Superior temporal gyrus (tissue), 1 donor: ENCODE data around the gene FHIT.

ENCODE experiments used
- DNase-seq: peaks from one replicate; pipeline ENCODE4 v3.0.0-alpha.2; 2016; ENCODE audit errors: extremely low spot score

The FHIT gene

GRCh38 chr3:60000311-60001105 is 1250.7 kb downstream of the FHIT start:
- DNase-seq: no peak

DNA sequence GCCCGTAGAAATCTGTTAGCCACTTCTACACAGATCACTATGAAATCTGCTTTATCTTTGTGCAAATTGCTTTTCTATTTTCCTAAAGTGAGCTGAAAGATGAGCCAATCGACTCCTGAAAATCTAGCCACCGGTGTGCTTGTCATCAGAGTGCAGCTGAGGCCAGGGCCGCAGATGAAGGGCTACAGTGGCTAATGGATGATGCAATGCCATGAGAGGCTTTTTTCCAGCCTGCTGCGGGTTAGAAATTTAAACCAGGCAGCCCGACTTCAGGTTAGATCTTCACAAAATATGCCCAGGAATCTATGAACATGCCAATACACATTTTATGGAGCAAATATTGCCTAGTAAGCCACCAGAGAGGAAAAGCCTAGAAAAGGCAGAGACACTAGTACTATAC is 1253.2 kb downstream of the FHIT start:
- DNase-seq: no peak

DNA sequence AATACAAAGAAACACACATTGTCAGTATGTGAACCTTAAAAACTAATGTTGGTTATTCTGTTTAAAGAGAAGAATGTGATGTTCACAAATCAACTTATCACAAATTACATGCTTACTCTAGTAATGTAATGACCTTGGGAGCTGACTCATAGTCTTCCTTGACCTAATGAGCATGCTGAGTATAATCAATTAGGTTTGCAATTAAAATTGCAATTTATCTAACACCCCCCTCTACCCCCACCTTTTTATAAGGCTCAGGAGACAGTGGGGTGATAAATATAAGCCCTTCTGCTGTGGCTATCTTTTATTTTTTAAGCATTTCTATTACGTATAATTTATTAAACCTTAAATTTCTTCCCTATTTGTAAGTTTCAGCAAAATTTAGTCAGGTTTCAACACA is 1253.7 kb downstream of the FHIT start:
- no peak for DNase-seq

GRCh38 chr3:59996056-59996455 is 1255.2 kb downstream of the FHIT start:
- DNase-seq: no peak

- DNase-seq: no peak
Observed at GRCh38 chr3:59995563-59995962, 1255.7 kb downstream of the FHIT start.

DNA sequence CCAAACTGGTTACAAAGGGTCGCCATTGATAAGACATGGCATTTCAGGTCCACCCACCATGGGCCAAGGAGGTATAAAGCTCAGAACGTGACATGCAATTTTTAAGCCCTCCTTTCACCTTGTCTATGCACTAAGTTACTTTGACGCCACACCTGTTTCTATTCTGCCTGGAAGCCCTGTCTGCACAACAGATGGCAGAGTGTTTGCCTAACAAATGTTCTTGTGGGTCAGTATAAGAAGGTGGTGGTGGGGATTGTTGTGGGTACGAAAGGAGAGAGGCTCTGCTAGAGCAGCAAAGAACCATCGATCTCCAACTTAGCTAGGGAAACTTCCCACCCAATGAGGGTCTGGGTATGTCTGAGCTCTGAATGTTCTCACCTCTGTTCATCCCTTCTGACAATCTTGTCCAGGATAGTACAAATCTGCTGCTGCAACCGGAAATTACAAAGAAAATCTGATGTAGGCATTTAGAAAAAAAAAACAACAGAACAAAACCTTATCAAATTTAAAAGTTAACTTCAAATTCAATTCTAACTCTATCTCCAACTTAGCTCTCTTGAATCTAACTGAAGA is 1256.4 kb downstream of the FHIT start:
- DNase-seq: no peak

DNA sequence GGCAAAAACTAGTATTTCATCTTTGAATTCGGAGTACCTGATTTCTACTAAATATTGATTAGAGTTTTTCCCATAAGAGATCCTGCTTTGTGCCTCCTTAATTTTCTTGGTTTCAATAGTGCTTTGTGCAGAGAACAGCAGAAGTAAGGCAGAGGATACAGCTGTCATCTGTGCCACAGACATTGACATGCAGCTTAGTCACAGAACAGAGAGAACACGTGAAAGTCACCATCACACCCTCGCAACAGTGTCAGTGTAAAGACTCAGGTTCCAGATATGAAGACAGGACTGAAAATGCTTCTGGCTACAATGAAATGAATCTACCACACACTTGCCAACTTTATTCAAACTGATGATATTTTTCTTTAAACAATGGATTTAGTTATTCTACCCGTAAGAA is 1258.7 kb downstream of the FHIT start:
- DNase-seq: no peak

- DNase-seq: no peak
Observed at GRCh38 chr3:59990915-59991314, 1260.3 kb downstream of the FHIT start.

- DNase-seq: no peak
Observed at GRCh38 chr3:59982510-59982909, 1268.7 kb downstream of the FHIT start.

DNA sequence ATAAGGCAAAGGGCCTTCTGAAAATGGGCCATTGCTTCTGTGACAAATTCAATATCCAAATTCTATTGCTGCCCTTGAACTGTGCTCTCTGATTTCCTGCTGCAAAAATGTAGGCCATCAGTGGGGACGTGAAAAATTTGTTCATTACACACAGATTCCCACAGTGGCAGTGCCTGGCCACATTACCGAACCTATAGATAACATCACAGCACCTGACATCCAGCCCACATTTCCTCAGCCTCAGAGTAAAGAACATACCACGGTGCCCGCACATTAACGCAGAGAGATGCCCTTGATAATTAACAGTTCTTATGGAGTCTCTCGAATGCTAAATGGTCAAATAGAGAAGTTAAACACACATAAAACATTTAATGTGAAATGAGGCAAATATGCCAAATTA is 1269.9 kb downstream of the FHIT start:
- no peak for DNase-seq

DNA sequence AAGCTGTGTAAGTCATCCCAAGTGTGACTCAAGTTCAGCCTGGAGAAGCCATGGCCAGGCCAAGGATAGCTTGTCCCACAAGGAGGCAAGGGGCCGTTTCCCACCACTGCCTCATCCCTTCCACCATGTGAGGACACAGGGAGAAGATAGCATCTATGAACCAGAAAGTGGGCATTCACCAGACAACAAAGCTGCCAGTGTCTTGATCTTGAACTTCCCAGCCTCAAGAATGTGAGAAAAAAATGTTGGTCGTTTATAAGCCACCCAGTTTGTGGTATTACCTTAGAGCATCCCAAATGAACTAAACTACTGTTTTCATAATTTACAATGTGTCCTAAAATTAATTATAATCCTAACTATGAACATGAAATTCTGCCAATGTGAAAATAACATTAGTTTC is 1270.7 kb downstream of the FHIT start:
- no peak for DNase-seq

- DNase-seq: no peak
Observed at GRCh38 chr3:59979542-59979941, 1271.7 kb downstream of the FHIT start.

- no peak for DNase-seq
Observed at GRCh38 chr3:59978979-59979378, 1272.3 kb downstream of the FHIT start.

GRCh38 chr3:59970796-59971195 is 1280.5 kb downstream of the FHIT start:
- no peak for DNase-seq

GRCh38 chr3:59970376-59970775 is 1280.9 kb downstream of the FHIT start:
- no peak for DNase-seq

- peak; percentile 49 for DNase-seq
Observed at GRCh38 chr3:59968513-59969045, 1282.7 kb downstream of the FHIT start.

DNA sequence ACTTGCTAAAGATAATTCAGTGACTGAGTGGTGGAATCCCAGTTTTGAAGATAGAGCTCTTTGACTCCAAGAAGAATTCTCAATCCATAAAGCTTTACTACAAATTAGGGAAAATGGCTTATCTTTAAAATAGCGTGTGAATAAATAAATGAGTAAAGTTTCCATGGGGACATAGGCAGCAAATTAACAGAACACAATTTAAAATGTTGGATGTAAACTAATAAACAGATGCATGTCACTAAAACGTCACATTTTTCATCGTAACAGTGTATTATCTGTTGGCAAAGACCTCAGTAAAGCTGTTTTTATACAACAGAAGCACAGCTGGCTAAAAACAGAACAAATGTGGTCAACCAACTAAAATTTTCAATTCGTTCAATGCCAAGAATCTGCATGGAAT is 1287.6 kb downstream of the FHIT start:
- no peak for DNase-seq

DNA sequence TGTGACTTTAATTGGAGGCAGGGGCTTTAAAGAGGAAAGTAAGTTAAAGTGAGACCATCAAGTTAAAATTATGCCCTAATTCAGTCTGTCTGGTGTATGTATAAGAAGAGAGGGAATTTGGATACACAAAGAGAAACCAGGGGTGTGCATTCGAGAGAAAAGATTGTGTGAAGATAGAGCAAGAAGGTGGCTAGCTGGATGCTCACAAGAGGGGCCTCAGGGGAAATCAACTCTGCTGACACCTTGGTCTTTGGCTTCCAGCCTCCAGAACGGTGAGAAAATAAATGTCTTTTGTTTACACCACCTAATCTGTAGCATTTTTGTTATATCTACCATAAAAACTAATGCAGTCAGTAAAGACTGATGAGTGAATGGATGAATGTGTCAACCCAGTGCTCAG is 1294.1 kb downstream of the FHIT start:
- no peak for DNase-seq

DNA sequence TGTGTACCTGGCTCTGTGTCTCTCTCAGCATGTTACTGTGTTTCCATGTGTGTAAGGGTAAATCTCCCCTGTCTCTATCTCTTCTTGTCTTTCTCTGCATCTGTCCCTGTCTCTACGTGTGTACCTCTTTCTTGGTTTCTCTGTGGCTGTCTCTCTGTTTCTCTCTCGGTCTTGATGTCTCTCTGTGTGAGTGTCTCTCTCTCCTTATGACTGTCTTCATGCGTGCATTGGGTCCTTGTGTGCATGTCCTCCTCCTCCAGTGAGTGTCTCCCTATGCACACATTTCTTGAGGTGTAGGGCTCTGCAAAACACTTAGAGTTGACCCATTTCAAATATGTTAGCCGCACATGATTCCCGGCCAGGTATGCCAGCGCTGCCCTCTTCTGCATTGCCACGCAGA is 1298.1 kb downstream of the FHIT start:
- DNase-seq: no peak

GRCh38 chr3:59949311-59949710 is 1301.9 kb downstream of the FHIT start:
- DNase-seq: no peak

DNA sequence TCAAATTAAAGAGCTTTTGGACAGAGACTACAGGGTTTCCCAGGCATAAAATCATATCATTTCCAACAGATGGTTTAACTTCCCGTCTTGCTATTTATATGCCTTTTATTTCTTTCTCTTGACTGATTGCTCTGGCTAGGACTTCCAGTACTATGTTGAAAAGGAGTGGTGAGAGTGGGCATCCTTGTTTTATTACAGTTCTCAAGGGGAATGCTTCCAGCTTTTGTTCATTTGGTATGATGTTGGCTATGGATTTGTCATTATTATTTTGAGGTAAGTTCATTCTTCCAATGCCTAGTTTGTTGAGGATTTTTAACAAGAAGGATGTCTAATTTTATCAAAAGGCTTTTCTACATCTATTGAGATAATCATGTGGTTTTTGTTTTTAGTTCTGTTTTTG is 1304.9 kb downstream of the FHIT start:
- DNase-seq: no peak

- DNase-seq: no peak
Observed at GRCh38 chr3:59940718-59941117, 1310.5 kb downstream of the FHIT start.

- DNase-seq: no peak
Observed at GRCh38 chr3:59939826-59940426, 1311.3 kb downstream of the FHIT start.
